HL-60 (cell line): Measurements from ENCODE around the gene TMEM30A.

Experiments
- DNase-seq, 2 experiments: peaks; one replicate each; pipeline ENCODE4 v3.0.0-alpha.2; 2010 to 2020; ENCODE audit warnings: low read depth in 1 of 2, low spot score in 1 of 2
- H3K27ac ChIP-seq: fragments of 250-450 bp; sonication (Bioruptor Pico); replicated peaks from 2 replicates; pipeline ENCODE4 v1.5.1; 2020; ENCODE audit warnings: mild to moderate bottlenecking, moderate library complexity
- H3K27me3 ChIP-seq: fragments of 250-450 bp; sonication (Bioruptor Pico); 2 replicates; pipeline ENCODE4 v1.5.1; 2021; ENCODE audit warnings: mild to moderate bottlenecking, moderate library complexity; ENCODE audit not compliant: insufficient read depth, poor library complexity, severe bottlenecking
- H3K4me3 ChIP-seq: replicated peaks from 2 replicates; pipeline ENCODE4 v1.5.1; 2011; ENCODE audit warnings: mild to moderate bottlenecking, control low read depth, low read length; ENCODE audit not compliant: insufficient read depth
- CTCF ChIP-seq: IDR thresholded peaks from one replicate; pipeline ENCODE4 v1.5.1; 2011; ENCODE audit warnings: low read length, control low read depth, inconsistent platforms; ENCODE audit not compliant: insufficient read depth
- GABPA ChIP-seq: IDR thresholded peaks from 2 replicates; pipeline ENCODE4 v1.6.1; 2012; ENCODE audit warnings: low read depth
- POLR2AphosphoS5 ChIP-seq: IDR thresholded peaks from 2 replicates; pipeline ENCODE4 v1.6.1; 2012; ENCODE audit warnings: low read depth
- SPI1 ChIP-seq: IDR thresholded peaks from 2 replicates; pipeline ENCODE4 v1.6.1; 2012; ENCODE audit warnings: low read depth, mild to moderate bottlenecking, borderline replicate concordance
- TF ChIP-seq, protein P1 (sequence below): IDR thresholded peaks from 2 replicates; pipeline ENCODE4 v1.6.1; 2012; ENCODE audit warnings: low read depth; ENCODE audit not compliant: insufficient replicate concordance

TMEM30A gene

GRCh38 chr6:75230484-75231325 is 53.9 kb downstream of the TMEM30A start:
- TF ChIP-seq CTCF: peak; percentile 27
- TF ChIP-seq, protein P1, sequence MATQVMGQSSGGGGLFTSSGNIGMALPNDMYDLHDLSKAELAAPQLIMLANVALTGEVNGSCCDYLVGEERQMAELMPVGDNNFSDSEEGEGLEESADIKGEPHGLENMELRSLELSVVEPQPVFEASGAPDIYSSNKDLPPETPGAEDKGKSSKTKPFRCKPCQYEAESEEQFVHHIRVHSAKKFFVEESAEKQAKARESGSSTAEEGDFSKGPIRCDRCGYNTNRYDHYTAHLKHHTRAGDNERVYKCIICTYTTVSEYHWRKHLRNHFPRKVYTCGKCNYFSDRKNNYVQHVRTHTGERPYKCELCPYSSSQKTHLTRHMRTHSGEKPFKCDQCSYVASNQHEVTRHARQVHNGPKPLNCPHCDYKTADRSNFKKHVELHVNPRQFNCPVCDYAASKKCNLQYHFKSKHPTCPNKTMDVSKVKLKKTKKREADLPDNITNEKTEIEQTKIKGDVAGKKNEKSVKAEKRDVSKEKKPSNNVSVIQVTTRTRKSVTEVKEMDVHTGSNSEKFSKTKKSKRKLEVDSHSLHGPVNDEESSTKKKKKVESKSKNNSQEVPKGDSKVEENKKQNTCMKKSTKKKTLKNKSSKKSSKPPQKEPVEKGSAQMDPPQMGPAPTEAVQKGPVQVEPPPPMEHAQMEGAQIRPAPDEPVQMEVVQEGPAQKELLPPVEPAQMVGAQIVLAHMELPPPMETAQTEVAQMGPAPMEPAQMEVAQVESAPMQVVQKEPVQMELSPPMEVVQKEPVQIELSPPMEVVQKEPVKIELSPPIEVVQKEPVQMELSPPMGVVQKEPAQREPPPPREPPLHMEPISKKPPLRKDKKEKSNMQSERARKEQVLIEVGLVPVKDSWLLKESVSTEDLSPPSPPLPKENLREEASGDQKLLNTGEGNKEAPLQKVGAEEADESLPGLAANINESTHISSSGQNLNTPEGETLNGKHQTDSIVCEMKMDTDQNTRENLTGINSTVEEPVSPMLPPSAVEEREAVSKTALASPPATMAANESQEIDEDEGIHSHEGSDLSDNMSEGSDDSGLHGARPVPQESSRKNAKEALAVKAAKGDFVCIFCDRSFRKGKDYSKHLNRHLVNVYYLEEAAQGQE: no peak
- DNase-seq: no peak
- Histone ChIP-seq H3K27me3 (no peaks in the 10 kb centered on the region), H3K27ac (no peak overlapping the region), H3K4me3 (no peak overlapping the region)

DNA sequence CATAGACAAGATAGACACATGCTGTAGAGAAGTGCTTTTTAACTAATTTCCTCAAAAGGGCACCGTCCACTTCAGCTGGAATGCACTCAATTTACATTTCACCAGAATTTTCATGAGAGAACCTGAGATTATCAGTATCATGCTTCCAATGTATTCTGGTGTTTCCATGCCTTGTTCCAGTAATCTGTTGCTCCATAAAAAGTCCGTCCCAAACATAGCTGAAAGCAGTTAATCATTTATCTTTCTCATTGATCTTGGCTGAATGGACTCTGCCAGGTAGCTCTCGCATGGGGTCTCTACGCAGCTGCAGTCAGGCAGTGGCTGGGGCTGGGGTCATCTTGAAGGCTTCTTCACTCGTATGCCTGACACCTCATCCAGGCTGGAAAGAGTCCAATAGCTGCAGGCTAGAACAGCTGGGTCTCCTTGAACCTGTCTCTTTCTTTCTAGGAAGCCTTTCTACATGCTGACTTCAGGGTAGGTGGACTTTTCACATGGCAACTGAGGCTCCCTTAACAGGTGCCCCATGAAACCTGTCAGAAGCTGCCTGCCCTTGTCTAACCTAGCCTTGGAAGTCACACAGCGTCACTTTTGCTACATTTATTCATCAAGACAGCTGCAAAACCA is 60.2 kb downstream of the TMEM30A start:
- no peak for TF ChIP-seq GABPA
- no peak for TF ChIP-seq POLR2AphosphoS5
- TF ChIP-seq SPI1: no peak
- TF ChIP-seq, protein P1: no peak
- no peak for TF ChIP-seq CTCF
- H3K4me3 ChIP-seq: no peak overlapping the region
- DNase-seq: no peak
- peaks cover 2% of the 10 kb centered on the region for H3K27me3 ChIP-seq
- H3K27ac ChIP-seq: no peak overlapping the region

- Histone ChIP-seq H3K27me3 (peaks cover 2% of the 10 kb centered on the region), H3K27ac (no peak overlapping the region), H3K4me3 (no peak overlapping the region)
- TF ChIP-seq CTCF (no peak), GABPA (no peak), SPI1 (no peak), POLR2AphosphoS5 (no peak)
- TF ChIP-seq, protein P1: no peak
- no peak for DNase-seq
These were observed 61.2 kb downstream of the TMEM30A start for GRCh38 chr6:75223428-75223827.
